ENCODE data around the gene DEK. TPM values are rescaled to one million over a fixed set of nuclear protein-coding genes. Genes with fewer than 3 reads are reported as not detected.
"Not testable (repeated sequence)": the region's sequence is repeated elsewhere in the genome, so short reads cannot be mapped to it uniquely, and the experiment has no call there.

DEK gene
- total RNA-seq, 1 donor from 2014 or later, result 78.5 TPM

- H3K4me3 ChIP-seq, result no peak overlapping the region
- intact Hi-C loops (cut with DNase I), result no loop called here
- no peaks in the 10 kb centered on the region for H3K9me3 ChIP-seq
- TF ChIP-seq, protein P1, sequence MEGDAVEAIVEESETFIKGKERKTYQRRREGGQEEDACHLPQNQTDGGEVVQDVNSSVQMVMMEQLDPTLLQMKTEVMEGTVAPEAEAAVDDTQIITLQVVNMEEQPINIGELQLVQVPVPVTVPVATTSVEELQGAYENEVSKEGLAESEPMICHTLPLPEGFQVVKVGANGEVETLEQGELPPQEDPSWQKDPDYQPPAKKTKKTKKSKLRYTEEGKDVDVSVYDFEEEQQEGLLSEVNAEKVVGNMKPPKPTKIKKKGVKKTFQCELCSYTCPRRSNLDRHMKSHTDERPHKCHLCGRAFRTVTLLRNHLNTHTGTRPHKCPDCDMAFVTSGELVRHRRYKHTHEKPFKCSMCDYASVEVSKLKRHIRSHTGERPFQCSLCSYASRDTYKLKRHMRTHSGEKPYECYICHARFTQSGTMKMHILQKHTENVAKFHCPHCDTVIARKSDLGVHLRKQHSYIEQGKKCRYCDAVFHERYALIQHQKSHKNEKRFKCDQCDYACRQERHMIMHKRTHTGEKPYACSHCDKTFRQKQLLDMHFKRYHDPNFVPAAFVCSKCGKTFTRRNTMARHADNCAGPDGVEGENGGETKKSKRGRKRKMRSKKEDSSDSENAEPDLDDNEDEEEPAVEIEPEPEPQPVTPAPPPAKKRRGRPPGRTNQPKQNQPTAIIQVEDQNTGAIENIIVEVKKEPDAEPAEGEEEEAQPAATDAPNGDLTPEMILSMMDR (IDR thresholded peaks at IDR 0.05), result no peak
- no peaks in the 10 kb centered on the region for H3K4me1 ChIP-seq
- ATAC-seq, result no peak
- H3K27ac ChIP-seq, result no peak overlapping the region
- H3K27me3 ChIP-seq (ENCODE audit: low read depth), result no peaks in the 10 kb centered on the region
- peaks cover 51% of the 10 kb centered on the region for H3K36me3 ChIP-seq
- DNase-seq, result no peak
Observed at GRCh38 chr6:18212231-18212630, 52.1 kb downstream of the DEK start.

- TF ChIP-seq, protein P1 (IDR thresholded peaks at IDR 0.05), result no peak
- intact Hi-C loops (cut with DNase I), result no loop called here
- Histone ChIP-seq H3K27me3 (ENCODE audit: low read depth) (no peaks in the 10 kb centered on the region), H3K4me3 (no peak overlapping the region), H3K9me3 (no peaks in the 10 kb centered on the region), H3K27ac (no peak overlapping the region), H3K36me3 (peaks cover 55% of the 10 kb centered on the region), H3K4me1 (no peaks in the 10 kb centered on the region)
- no peak for DNase-seq
- no peak for ATAC-seq
Observed at GRCh38 chr6:18211338-18211737, 53.0 kb downstream of the DEK start.

- ATAC-seq, result no peak
- TF ChIP-seq, protein P1 (IDR thresholded peaks at IDR 0.05), result no peak
- Histone ChIP-seq H3K4me3 (no peak overlapping the region), H3K9me3 (no peaks in the 10 kb centered on the region), H3K36me3 (peaks cover 55% of the 10 kb centered on the region), H3K4me1 (no peaks in the 10 kb centered on the region), H3K27me3 (ENCODE audit: low read depth) (no peaks in the 10 kb centered on the region), H3K27ac (no peak overlapping the region)
- DNase-seq, result no peak
- intact Hi-C loops (cut with DNase I), result no loop called here
Observed at GRCh38 chr6:18210707-18211106, 53.6 kb downstream of the DEK start.

DNA sequence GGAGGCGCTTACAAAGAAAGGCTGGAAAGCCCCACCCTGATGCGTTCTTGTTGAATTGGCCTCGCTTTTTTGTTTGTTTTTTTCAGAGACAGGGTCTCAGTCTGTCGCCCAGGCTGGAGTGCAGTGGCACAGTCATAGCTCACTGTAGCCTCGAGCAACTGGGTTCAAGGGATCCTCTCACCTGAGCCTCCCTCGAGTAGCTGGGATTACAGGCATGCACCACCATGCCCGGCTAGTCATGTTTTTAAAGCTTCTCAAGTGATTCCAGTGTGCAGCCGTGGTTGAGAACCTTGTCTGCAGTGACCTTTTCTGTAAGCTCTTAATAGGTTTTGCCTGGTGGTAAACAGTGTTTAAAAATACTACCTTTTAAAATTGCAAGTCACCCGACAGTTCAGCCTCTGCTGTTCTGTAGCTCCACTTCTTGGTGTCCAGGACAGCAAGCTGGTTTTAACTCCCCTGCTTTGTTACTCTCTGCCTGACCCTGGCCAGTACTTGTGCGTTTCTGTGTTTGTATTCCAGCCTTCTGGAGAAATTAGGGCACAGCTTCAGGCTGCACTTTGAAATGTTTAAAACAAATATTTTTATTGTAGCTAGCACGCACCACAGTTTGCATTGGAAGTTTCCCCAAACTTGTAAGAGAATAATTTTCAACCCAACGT is 54.7 kb downstream of the DEK start:
- TF ChIP-seq, protein P1 (IDR thresholded peaks at IDR 0.05), result no peak
- no peak for DNase-seq
- H3K4me3 ChIP-seq, result no peak overlapping the region
- H3K36me3 ChIP-seq, result peaks cover 51% of the 10 kb centered on the region
- ATAC-seq, result peak; percentile 27 to 55
- H3K27ac ChIP-seq, result no peak overlapping the region
- no peaks in the 10 kb centered on the region for H3K4me1 ChIP-seq
- H3K27me3 ChIP-seq (ENCODE audit: low read depth), result no peaks in the 10 kb centered on the region
- intact Hi-C loops (cut with DNase I), result no loop called here
- H3K9me3 ChIP-seq, result no peaks in the 10 kb centered on the region

GRCh38 chr6:18208778-18209177 is 55.6 kb downstream of the DEK start:
- ATAC-seq; H3K27ac ChIP-seq; H3K4me3 ChIP-seq; H3K9me3 ChIP-seq; intact Hi-C loops (cut with DNase I); H3K4me1 ChIP-seq; DNase-seq; H3K27me3 ChIP-seq (ENCODE audit: low read depth): not testable (repeated sequence)
- H3K36me3 ChIP-seq, result peaks cover 54% of the 10 kb centered on the region

DNA sequence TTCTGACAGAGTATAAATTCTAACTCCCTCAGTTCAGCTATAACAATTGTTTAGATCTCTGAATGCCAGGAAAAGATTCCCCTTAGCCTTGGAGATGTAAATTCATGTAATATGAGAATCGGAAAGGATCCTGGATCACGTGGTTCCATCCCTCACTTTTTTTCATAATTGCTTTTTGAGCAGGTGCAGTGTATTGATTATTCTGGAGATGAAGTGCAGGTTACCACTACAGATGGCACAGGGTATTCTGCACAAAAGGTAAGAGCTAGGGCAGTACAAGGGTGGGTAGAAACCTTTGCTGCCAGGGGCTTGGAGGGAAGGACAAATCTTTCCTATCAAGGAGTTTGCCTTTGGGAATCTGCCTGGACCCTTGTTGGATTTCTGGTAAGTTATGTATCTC is 56.4 kb downstream of the DEK start:
- no peak for DNase-seq
- no peaks in the 10 kb centered on the region for H3K4me1 ChIP-seq
- intact Hi-C loops (cut with DNase I), result no loop called here
- no peak overlapping the region for H3K27ac ChIP-seq
- no peak for ATAC-seq
- TF ChIP-seq, protein P1 (IDR thresholded peaks at IDR 0.05), result no peak
- H3K9me3 ChIP-seq, result no peaks in the 10 kb centered on the region
- H3K27me3 ChIP-seq (ENCODE audit: low read depth), result no peaks in the 10 kb centered on the region
- peaks cover 54% of the 10 kb centered on the region for H3K36me3 ChIP-seq
- H3K4me3 ChIP-seq, result no peak overlapping the region
